ENCODE measurements around the gene ZNF512.

DNA sequence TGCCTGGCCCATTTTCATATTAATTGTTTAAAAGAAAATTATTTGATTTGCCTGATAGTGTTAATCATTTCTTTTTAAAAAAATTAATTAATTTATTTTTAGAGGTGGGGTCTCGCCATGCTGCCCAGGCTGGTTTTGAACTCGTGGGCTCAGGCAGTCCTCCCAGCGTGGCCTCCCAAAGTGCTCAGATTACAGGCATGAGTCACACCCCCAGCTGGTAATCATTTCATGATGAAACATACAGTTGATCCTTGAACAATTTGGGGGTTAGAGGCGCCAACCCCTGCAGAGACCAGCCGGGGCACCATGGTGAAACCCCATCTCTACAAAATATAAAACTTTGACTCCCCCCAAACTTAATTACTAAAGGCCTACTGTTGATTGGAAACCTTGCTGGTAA lies 53.9 kb downstream of the ZNF512 start:
- TF ChIP-seq, protein P1, sequence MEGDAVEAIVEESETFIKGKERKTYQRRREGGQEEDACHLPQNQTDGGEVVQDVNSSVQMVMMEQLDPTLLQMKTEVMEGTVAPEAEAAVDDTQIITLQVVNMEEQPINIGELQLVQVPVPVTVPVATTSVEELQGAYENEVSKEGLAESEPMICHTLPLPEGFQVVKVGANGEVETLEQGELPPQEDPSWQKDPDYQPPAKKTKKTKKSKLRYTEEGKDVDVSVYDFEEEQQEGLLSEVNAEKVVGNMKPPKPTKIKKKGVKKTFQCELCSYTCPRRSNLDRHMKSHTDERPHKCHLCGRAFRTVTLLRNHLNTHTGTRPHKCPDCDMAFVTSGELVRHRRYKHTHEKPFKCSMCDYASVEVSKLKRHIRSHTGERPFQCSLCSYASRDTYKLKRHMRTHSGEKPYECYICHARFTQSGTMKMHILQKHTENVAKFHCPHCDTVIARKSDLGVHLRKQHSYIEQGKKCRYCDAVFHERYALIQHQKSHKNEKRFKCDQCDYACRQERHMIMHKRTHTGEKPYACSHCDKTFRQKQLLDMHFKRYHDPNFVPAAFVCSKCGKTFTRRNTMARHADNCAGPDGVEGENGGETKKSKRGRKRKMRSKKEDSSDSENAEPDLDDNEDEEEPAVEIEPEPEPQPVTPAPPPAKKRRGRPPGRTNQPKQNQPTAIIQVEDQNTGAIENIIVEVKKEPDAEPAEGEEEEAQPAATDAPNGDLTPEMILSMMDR (IDR thresholded peaks at IDR 0.05): no peak
- no peak for TF ChIP-seq POLR2A (IDR thresholded peaks at IDR 0.05)
